ENCODE measurements around the gene C17orf107. TPM values are rescaled to one million over a fixed set of nuclear protein-coding genes. Genes with fewer than 3 reads are reported as not detected.
"Not testable (repeated sequence)": the region's sequence is repeated elsewhere in the genome, so short reads cannot be mapped to it uniquely, and the experiment has no call there.

The C17orf107 gene
- total RNA-seq, 1 donor from 2014 or later = 5.5 TPM

- Histone ChIP-seq H3K36me3 (ENCODE audit: control insufficient read depth, insufficient read depth, low read length) (peaks cover 5% of the 10 kb centered on the region), H3K27me3 (ENCODE audit: control insufficient read depth, insufficient read depth, low read length) (no peaks in the 10 kb centered on the region), H3K4me3 (ENCODE audit: low read depth, low read length) (no peak overlapping the region)
- DNase-seq (ENCODE audit: low read depth) (peak; percentile 99), FAIRE-seq (peak; percentile 99)
- TF ChIP-seq CTCF (IDR thresholded peaks at IDR 0.05; ENCODE audit: insufficient read depth, low read length, severe bottlenecking) = no peak
Observed at GRCh38 chr17:4854111-4854681, 45.1 kb upstream of the C17orf107 start.

- DNase-seq (ENCODE audit: low read depth) (no peak), FAIRE-seq (no peak)
- Histone ChIP-seq H3K4me3 (ENCODE audit: low read depth, low read length) (no peak overlapping the region), H3K36me3 (ENCODE audit: control insufficient read depth, insufficient read depth, low read length) (peaks cover 10% of the 10 kb centered on the region), H3K27me3 (ENCODE audit: control insufficient read depth, insufficient read depth, low read length) (no peaks in the 10 kb centered on the region)
- TF ChIP-seq CTCF (IDR thresholded peaks at IDR 0.05; ENCODE audit: insufficient read depth, low read length, severe bottlenecking) = no peak
Observed at GRCh38 chr17:4856271-4856936, 42.9 kb upstream of the C17orf107 start.

- TF ChIP-seq CTCF (IDR thresholded peaks at IDR 0.05; ENCODE audit: insufficient read depth, low read length, severe bottlenecking) = no peak
- Histone ChIP-seq H3K4me3 (ENCODE audit: low read depth, low read length) (no peak overlapping the region), H3K36me3 (ENCODE audit: control insufficient read depth, insufficient read depth, low read length) (peaks cover 12% of the 10 kb centered on the region), H3K27me3 (ENCODE audit: control insufficient read depth, insufficient read depth, low read length) (no peaks in the 10 kb centered on the region)
- FAIRE-seq = no peak
- DNase-seq (ENCODE audit: low read depth) = no peak
Observed at GRCh38 chr17:4856937-4857314, 42.4 kb upstream of the C17orf107 start.

GRCh38 chr17:4857347-4857746 lies 42.0 kb upstream of the C17orf107 start:
- DNase-seq (ENCODE audit: low read depth); FAIRE-seq; H3K27me3 ChIP-seq (ENCODE audit: control insufficient read depth, insufficient read depth, low read length); H3K4me3 ChIP-seq (ENCODE audit: low read depth, low read length): not testable (repeated sequence)
- H3K36me3 ChIP-seq (ENCODE audit: control insufficient read depth, insufficient read depth, low read length) = peaks cover 14% of the 10 kb centered on the region

GRCh38 chr17:4858068-4858881 lies 41.1 kb upstream of the C17orf107 start:
- FAIRE-seq (no peak), DNase-seq (ENCODE audit: low read depth) (peak; percentile 40)
- TF ChIP-seq CTCF (IDR thresholded peaks at IDR 0.05; ENCODE audit: insufficient read depth, low read length, severe bottlenecking) = no peak
- peak overlapping the region; percentile 45 for H3K4me3 ChIP-seq (ENCODE audit: low read depth, low read length)
- no peaks in the 10 kb centered on the region for H3K27me3 ChIP-seq (ENCODE audit: control insufficient read depth, insufficient read depth, low read length)
- peaks cover 17% of the 10 kb centered on the region for H3K36me3 ChIP-seq (ENCODE audit: control insufficient read depth, insufficient read depth, low read length)

GRCh38 chr17:4858882-4859260 lies 40.5 kb upstream of the C17orf107 start:
- FAIRE-seq (no peak), DNase-seq (ENCODE audit: low read depth) (peak; percentile 93)
- peak overlapping the region; percentile 45 for H3K4me3 ChIP-seq (ENCODE audit: low read depth, low read length)
- H3K36me3 ChIP-seq (ENCODE audit: control insufficient read depth, insufficient read depth, low read length) = peaks cover 17% of the 10 kb centered on the region
- no peak for TF ChIP-seq CTCF (IDR thresholded peaks at IDR 0.05; ENCODE audit: insufficient read depth, low read length, severe bottlenecking)
- H3K27me3 ChIP-seq (ENCODE audit: control insufficient read depth, insufficient read depth, low read length) = no peaks in the 10 kb centered on the region
